ENCODE measurements around the gene GPR55. TPM values are rescaled to one million over a fixed set of nuclear protein-coding genes. Genes with fewer than 3 reads are reported as not detected.

The GPR55 gene
- total and polyA plus RNA-seq, 10 of the 15 experiments (the other 5 are each of a cell fraction or from before 2014, with no cell fraction given): 2.1 to 30.1 (median 16.2) TPM

- H3K4me2 ChIP-seq (ENCODE audit: control insufficient read depth, insufficient read depth): peak overlapping the region; percentile 87
- intact Hi-C loops (cut with micrococcal nuclease; ENCODE audit: unreplicated experiment): loop anchor here (10.0 kb wide), 1 partner anchor 283 kb away; no protein-coding TSS in a partner anchor
- ChIA-PET CTCF (interaction anchor here (0.7 to 28.4 kb wide), 13 partner anchors 8 to 123 kb away, joined by 3 to 372 read pairs (median 5); partner anchors contain the start of gene GPR55), POLR2A (interaction anchor here (0.7 to 17.2 kb wide), 8 partner anchors 8 to 36 kb away, joined by 3 to 192 read pairs (median 11); partner anchors contain the start of gene GPR55), RAD21 (ENCODE audit: unreplicated experiment) (interaction anchor here (0.7 to 22.2 kb wide), 10 partner anchors 8 to 234 kb away, joined by 3 to 400 read pairs (median 10); partner anchors contain the start of gene GPR55), SMC1A (ENCODE audit: uncharacterized antibody, unreplicated experiment) (interaction anchor here (1.0 to 21.6 kb wide), 6 partner anchors 8 to 37 kb away, joined by 4 to 411 read pairs (median 135); partner anchors contain the start of gene GPR55)
- ATAC-seq (peak; percentile 49), FAIRE-seq (peak; percentile 18), DNase-seq (ENCODE audit: low read depth, low spot score) (peak; percentile 71)
- H2AFZ ChIP-seq (ENCODE audit: control insufficient read depth, low read depth, low read length): no peak overlapping the region
- no peaks in the 10 kb centered on the region for H4K20me1 ChIP-seq (ENCODE audit: control insufficient read depth, insufficient read depth)
- H3K9ac ChIP-seq (ENCODE audit: control insufficient read depth, insufficient read depth, low read length): peak overlapping the region; percentile 94
- under 1% methylated on average over 7 of the region's 10 CpGs for WGBS (ENCODE audit: insufficient coverage, insufficient replicate concordance, low lambda C conversion rate, missing lambda C conversion rate)
- H3K27me3 ChIP-seq (replicated peaks in 1 of 2; ENCODE audit: control insufficient read depth in 2 of 2, insufficient read depth in 2 of 2, low read length in 1 of 2): no peaks in the 10 kb centered on the region
- peaks cover 68% of the 10 kb centered on the region for H3K4me1 ChIP-seq (ENCODE audit: control insufficient read depth, insufficient read depth, low read length)
- in situ Hi-C loops (cut with MboI): no loop called here
- no peaks in the 10 kb centered on the region; the same call in 2 of the 3 replicates for H3K9me3 ChIP-seq (replicated peaks; ENCODE audit: control insufficient read depth, insufficient read depth, low read length)
- peak overlapping the region; percentile 99 for H3K27ac ChIP-seq (ENCODE audit: control insufficient read depth, insufficient read depth)
- H3K4me3 ChIP-seq: peak overlapping the region; percentile 85
- no TSS peak for BruUV-seq (replicated peaks)
- H3K36me3 ChIP-seq (ENCODE audit: control insufficient read depth in 2 of 2, insufficient read depth in 2 of 2, low read length in 1 of 2): peaks cover 0 to 5% of the 10 kb centered on the region in 2 experiments; a peak in 2 of 4 replicates
- H3K79me2 ChIP-seq (ENCODE audit: control insufficient read depth, insufficient read depth, low read length): peaks cover 85% of the 10 kb centered on the region
- TF ChIP-seq KLF5 (IDR thresholded peaks at IDR 0.05; ENCODE audit: partially characterized antibody) (no peak), IRF4 (IDR thresholded peaks at IDR 0.05; ENCODE audit: low read depth, low read length) (peak; percentile 68), STAT1 (conservative IDR thresholded peaks at IDR 0.05) (no peak), TAF1 (IDR thresholded peaks at IDR 0.05; ENCODE audit: borderline replicate concordance, low read depth, low read length) (peak; percentile 82), PKNOX1 (IDR thresholded peaks at IDR 0.05) (peak; percentile 50), RCOR1 (conservative IDR thresholded peaks at IDR 0.05; ENCODE audit: low read depth, low read length) (no peak), EP300 (IDR thresholded peaks at IDR 0.05; ENCODE audit: borderline replicate concordance in 1 of 2, control insufficient read depth in 1 of 2, low read depth in 2 of 2, low read length in 2 of 2) (0 out of 4 replicates have a peak, but pooled peaks of 1 of the 2 experiments have one; percentile 6), TCF3 (IDR thresholded peaks at IDR 0.05; ENCODE audit: borderline replicate concordance, insufficient read depth, low read depth, low read length) (peak; percentile 94), RELB (IDR thresholded peaks at IDR 0.05; ENCODE audit: low read depth) (0 out of 2 replicates have a peak, but pooled peaks have one; percentile 58), IKZF2 (IDR thresholded peaks at IDR 0.05) (peak; percentile 60 to 63; a peak in 3 of 4 replicates), SRF (IDR thresholded peaks at IDR 0.05; ENCODE audit: low read depth in 2 of 2, low read length in 2 of 2) (no peak), RB1 (IDR thresholded peaks at IDR 0.05; ENCODE audit: borderline replicate concordance) (no peak), EED (IDR thresholded peaks at IDR 0.05; ENCODE audit: low read depth) (peak; percentile 85), CHD2 (IDR thresholded peaks at IDR 0.05; ENCODE audit: borderline replicate concordance, low read depth, low read length) (peak; percentile 26; the same call in 1 of the 2 replicates), PAX5 (IDR thresholded peaks at IDR 0.05; ENCODE audit: borderline replicate concordance, low read depth, low read length) (0 out of 2 replicates have a peak, but pooled peaks have one; percentile 39), BHLHE40 (IDR thresholded peaks at IDR 0.05; ENCODE audit: borderline replicate concordance in 1 of 2, low read depth in 2 of 2, low read length in 1 of 2) (peak in 1 of 2 experiments; percentile 42; a peak in 1 of 4 replicates), SPI1 (IDR thresholded peaks at IDR 0.05; ENCODE audit: borderline replicate concordance, insufficient read depth, low read depth, low read length) (peak; percentile 61; the same call in 1 of the 2 replicates)
- TF ChIP-seq, protein P1, sequence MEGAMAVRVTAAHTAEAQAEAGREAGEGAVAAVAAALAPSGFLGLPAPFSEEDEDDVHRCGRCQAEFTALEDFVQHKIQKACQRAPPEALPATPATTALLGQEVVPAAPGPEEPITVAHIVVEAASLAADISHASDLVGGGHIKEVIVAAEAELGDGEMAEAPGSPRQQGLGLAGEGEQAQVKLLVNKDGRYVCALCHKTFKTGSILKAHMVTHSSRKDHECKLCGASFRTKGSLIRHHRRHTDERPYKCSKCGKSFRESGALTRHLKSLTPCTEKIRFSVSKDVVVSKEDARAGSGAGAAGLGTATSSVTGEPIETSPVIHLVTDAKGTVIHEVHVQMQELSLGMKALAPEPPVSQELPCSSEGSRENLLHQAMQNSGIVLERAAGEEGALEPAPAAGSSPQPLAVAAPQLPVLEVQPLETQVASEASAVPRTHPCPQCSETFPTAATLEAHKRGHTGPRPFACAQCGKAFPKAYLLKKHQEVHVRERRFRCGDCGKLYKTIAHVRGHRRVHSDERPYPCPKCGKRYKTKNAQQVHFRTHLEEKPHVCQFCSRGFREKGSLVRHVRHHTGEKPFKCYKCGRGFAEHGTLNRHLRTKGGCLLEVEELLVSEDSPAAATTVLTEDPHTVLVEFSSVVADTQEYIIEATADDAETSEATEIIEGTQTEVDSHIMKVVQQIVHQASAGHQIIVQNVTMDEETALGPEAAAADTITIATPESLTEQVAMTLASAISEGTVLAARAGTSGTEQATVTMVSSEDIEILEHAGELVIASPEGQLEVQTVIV (IDR thresholded peaks at IDR 0.05; ENCODE audit: borderline replicate concordance, partially characterized antibody): no peak
Measured at GRCh38 chr2:230947908-230948365, 22.9 kb upstream of the GPR55 start.
